Stimulated activated CD4-positive, alpha-beta T cell treated with anti-CD3 and anti-CD28 coated beads, TNF-alpha, amount 100 ng/mL, for 1 hour (primary cell): ENCODE results near the gene RNF115.

Source experiments
- DNase-seq, 3 donors: peaks; one replicate each; pipeline ENCODE4 v3.0.0-alpha.2; 2020; ENCODE audit warnings: low read depth in 3 of 3, low spot score in 1 of 3

RNF115 gene

DNA sequence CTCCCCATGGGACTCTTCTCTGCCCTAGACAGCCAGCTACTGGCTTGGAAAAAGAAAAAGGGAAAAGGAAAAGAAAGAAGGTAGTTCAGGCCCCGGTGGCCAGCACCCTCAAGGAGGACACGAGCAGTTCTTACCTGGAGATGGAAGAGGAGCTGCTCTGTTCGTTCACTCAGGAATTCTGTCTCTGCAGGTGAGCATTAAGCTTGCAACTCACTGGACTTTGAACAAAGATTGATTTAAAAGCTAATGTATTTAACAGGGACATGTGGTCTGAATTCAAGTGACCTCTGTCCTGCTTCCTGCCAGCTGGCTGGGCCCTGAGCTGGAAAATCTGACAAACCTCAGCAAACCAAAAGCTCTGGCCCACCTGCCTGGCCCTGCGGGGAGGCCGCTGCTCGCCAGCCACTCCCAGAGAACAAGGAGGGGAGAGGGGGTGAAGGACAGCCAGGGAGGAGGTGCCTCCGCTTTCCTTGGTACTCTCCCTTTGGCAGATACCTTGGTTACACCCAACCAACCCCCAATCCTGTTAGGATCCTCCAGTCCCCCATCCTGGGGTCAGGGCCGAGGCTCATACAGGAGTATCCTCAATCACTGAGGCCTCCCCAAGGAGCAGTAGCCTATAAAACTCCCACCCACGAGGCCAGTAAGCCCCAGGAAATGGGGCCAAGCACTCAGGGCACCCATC is 116.6 kb downstream of the RNF115 start, which contains the start of gene PDZK1:
TSS of gene PDZK1 (minus strand) at position 186 of the 685 bp plus-strand sequence. CDS start 19,347 bp downstream, outside the sequence.
- no peak for DNase-seq

GRCh38 chr1:145706086-145706664 is 117.7 kb downstream of the RNF115 start:
- DNase-seq = no peak

- no peak for DNase-seq
Observed at GRCh38 chr1:145705622-145706021, 118.3 kb downstream of the RNF115 start.

GRCh38 chr1:145702826-145703225 is 121.1 kb downstream of the RNF115 start:
- no peak for DNase-seq

- DNase-seq = no peak
Observed at GRCh38 chr1:145702052-145702451, 121.8 kb downstream of the RNF115 start.

DNA sequence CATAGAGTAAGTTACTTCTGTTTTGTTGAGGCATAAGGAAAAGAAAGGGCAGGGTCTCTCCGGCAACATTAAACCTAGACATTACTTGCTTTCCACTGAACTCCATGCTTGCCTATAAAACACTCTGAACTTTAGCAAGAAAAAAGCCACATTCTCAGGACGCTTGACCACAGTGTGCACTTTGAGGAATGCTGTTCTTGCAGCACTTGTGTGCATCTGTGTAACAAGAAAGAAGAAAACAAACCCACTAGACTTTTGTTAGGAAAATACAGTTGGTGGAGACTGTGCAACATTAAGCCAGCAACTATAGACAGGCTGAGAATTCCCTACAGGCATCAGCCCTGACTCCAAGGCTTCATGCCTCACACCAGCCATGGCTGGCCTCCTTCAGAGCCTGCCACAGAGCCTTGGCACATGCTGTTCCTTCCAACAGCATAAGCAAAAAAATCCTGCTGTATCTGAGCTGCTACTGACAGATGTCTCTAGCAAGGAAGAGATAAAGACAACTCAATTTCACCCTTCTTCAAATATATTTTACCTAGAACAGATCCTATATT is 122.5 kb downstream of the RNF115 start:
- no peak for DNase-seq

- no peak for DNase-seq
Observed at GRCh38 chr1:145696630-145696960, 127.3 kb downstream of the RNF115 start.

DNA sequence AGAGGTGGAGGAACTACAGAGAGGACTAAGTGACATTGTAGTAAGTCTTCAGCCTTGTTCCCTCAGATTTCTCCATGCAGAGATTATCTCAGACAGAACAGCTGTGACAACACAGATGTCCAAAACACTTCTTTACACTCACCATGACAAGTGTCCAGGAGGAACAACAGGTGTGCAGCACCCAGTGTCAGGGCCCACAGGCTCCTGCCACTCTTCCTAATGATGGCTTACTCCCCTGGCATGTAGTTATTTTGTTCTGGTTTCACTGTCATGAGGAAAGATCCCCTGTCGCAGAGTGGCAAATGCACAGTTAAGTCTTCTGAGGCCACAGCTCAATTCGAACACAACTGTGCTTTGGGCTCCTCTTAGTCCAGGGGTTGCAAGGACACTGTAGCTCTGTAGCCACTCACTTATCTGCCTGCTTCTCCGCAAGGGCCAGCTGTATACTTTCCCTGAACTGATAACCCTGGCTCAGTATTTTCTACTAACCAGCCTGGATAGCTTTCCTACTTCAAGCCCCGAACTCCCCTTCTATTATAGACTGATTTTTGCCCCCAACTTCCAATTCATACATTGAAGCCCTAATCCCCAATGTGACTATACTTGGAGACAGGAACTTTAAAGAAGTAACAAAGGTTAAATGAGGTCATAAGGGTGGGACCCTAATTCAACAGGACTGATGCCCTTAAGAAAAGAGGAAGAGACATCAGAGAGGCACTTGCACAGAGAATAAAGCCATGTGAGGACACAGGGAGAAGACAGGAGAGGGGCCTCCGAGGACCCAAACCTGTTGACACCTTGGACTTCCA is 127.9 kb downstream of the RNF115 start:
- DNase-seq = no peak

- DNase-seq = no peak
Observed at GRCh38 chr1:145692785-145693443, 131.0 kb downstream of the RNF115 start.

- no peak for DNase-seq
Observed at GRCh38 chr1:145690587-145691558, 133.0 kb downstream of the RNF115 start.

DNA sequence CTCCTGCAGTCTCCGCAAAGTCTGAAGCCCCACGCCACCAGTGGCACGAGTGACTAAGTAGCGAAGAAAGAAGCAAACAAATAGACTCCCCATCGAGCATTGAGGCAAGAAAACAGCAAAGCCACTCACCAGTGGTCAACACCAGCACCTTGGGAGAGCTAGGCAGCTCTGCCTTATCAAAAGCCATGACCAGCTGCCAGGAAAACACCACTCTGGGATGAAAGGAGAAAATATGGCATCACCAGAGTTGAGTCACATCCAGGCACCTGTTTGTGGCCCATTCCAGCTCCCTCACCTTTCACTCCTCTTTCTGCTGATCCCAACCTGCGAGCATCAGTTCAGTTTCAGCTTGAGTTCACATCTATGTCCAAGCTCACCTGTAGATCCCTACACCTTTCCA is 134.0 kb downstream of the RNF115 start:
- DNase-seq = no peak

- no peak for DNase-seq
Observed at GRCh38 chr1:145688924-145689323, 135.0 kb downstream of the RNF115 start.
